GM19023 (cell line): ENCODE results near the gene CAPS.
A peak's percentile ranks its signal among the peaks of the same experiment; 100 is the strongest.

ENCODE experiments used
- ATAC-seq: cut with Tn5 transposase; IDR thresholded peaks from one replicate; pipeline ENCODE4 v1.9.1; 2021; ENCODE audit warnings: mild to moderate bottlenecking, moderate library complexity; ENCODE audit not compliant: unreplicated experiment

CAPS gene

DNA sequence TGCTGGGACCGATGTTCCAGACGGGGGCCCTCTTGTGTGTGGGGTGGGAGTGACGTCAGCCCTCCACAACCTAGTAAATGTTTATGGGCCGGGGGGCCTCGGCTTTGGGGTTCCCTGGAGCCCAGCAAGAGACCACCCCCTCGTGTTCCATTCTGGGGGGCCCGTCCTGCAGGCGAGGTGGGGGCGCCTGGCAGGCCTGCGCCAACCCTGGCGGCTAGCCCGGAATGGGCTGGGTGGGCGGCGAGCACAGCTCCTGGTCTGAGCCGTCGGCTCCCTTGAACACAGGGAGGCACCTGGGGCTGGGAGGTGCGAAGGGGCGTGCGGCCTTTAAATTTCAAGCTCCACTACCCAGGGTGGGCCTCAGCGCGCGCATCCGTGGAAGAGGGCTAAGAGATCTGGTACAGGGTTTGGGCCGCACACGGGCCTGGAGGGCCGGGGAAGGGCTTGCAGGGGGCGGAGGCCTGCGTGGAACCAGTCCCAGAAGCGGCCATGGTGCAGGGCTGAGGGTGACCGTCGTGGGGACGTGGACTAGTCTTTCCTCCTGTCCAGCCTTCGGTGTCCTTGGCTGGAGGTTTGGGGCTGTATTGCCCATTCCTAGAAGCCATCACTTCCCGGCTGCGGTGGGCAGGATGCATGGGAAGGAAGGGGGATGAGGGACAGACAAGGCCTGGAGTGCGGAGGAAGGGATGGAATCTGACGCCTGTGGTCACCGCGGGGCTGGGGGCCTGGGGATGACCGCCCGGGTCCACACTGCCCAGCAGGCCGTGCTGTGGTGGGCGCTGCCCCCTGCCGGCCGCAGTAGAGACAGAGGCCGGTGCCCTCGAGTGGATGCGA, 21.9 kb upstream of the CAPS start:
- no peak for ATAC-seq

DNA sequence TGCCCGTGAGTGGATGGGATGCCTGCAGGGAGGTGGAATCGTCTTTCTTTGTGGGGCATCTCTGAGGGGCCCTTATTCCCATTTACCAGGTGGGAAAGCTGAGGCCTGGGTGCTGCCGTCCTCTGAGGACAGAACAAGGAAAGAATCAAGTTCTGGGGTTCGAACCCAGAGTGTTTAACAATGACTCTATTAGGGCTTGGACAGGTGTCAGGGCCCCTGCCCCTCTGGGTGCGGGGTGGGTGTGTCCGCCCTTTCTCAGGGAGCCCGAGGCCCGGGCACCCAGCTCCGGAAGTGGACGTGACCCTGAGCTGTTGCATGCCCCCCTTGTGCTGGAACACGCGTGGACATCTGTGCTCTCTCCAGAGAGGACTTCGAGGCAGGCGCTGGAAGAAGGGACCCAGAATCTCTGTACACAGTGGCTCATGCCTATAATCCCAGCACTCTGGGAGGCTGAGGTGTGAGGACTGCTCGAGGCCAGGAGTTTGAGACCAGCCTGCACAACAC, 21.2 kb upstream of the CAPS start:
- ATAC-seq, result no peak

DNA sequence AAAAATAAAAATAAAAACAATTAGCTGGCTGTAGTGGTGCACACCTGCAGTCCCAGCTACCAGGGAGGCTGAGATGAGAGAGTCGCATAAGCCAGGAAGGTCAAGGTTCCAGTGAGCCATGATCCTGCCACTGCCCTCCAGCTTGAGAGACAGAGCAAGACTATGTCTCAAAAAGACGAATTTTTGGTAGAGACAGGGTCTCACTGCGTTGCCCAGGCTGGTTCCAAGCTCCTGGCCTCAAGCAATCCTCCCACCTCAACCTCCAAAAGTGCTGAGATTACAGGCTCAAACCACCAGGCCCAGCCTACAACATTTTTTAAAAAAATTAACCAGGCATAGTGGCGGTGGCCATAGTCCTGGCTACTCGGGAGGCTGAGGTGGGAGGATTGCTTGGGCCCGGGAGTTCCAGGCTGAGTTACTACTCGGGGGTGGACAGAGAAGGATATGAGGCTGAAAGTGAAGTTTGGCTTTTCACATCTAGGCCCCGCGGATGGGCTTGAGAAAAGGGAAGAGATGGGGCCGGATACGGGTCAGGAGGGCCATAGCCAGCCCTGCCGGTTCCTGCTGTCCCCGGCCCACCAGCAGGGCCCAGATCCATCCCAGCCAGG, 20.7 kb upstream of the CAPS start:
- no peak for ATAC-seq

DNA sequence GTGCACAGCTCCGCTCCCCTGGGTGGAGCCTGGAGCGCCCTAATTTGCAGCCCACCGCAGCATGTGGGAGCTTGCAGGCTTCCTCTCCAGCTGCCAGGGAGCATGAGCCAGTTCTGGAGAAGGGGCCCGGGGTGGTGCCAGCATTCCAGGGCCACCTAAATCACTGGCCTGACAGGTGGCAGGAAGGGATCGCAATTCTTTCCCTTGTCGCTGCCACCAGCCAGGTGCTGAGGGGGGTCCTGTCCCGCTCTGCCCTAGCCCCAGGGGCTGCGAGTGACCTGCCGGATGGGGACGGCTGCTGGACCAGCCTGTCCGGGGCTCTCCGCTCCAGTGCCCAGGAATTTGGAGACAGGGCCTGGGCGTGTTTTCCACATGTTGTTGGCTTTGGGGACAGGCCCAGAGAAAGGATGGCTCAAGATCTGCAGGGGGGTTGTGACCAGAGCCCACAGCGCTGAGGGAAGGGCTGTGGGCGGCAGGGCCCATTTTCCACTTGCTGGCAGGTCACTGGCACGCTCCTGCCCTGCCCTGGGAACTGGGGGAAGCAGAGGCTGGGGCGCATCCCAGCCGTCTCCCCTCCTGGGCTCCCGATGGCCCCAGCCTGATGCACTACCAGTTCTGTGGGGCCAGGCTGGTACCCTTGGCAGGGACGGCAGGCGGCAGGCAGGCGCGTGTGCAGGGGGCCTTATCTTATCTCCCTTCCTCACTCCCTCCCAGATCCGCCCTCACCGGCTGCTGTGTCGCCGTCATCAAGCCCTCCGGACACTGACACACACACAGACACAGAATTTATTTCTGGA, 19.9 kb upstream of the CAPS start:
- no peak for ATAC-seq

DNA sequence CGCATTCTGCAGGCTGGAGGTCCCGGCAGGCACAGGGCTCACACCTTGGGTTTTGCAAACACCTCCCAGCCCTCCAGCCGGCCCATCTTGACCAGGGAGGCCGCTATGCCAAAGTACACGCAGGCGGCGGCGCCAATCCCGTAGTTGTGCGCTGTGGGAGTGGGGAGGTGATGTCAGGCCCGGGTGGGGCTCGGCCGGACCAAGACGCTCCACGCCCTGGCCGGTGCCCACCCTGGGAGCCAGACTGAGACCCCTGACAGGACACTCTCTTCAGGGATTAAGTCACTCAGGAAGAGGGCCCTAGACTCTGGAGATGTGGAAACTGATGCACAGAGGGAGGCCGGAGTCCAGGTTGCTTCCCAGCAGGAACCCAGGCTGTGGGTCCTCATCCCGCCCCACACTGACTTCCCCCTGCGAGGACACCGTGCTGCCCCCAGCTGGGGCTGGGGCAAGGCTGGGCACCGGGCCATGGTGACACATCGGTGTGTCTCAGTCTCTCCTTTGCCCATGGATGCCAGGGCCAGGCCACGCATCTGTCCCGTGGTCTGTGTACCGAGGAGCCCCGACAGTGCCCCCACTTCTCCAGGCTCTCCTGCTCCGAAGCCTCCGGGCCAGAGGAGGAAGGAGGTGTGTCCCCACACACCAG, 19.2 kb upstream of the CAPS start:
- ATAC-seq, result no peak

DNA sequence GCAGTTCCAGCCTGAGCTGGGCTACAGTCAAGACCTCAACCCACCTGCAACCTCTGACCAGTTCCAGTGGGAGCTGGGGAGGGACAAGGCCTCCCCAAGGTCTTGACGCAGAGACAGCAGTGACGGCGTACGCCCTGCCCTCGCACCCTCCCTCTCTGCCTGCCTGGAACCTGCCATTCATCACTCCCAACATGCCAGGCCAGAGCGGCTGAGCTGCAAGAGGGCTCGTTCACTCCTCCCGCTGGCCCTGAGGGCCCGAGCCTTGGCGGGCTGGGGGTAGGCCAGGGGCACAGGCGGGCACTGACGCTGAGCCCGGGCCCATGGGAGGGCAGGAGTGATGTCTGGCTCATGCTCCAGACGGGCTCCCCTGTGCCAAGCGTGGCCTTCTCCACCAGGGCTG, 18.6 kb upstream of the CAPS start:
- no peak for ATAC-seq

DNA sequence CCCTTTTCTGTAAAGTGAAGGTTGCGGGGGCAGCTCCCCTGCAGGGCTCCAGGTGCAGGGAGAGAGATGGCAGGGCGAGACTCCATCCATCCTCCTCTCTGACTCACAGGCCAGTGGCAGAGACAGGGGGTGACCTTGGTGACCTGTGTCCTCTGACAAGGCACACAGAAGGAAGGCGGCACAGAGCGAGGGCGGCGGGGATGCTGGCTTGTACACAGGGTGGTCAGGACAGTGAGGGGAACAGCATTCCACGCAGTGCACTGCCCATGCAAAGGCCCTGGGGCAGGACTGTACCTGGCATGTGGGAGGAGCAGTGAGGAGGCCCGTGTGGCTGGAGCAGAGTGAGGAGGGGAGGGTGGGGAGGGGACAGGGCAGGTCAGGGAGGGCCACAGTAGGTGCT, 18.2 kb upstream of the CAPS start:
- ATAC-seq, result no peak

DNA sequence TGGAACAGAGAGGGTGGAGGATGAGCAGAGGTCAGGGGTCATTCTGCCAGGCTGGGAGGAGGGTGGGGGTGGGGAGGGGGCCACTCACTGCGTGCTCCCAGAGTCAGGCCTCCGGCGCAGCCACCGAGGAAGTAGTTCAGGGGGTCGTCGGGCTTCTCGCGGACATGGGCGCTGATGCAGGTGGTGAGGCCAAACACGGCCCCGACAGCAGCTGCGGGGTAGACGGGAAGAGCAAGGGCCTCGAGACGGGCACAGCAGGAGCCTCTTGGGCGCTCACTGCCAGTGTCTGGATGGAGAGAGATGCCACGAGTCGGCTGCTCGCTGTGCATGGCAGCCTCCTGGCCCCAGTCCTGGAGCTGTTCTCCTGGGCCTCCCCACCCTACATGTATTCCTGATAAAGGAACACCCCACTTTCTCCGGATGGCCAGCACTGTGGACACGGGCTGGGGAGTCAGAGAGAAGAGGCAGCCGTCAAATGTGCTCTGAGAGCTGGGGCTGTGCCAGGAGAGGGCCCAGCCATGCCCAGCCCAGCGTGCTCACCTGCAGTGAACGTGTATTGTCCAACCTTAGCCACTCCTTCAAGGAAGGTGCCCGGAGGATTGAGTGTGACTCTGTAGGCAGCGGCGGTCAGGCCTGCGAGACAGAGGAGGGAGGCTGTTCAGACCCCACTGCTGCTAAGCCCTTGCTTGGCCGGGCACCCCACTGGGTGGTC, 17.5 kb upstream of the CAPS start:
- no peak for ATAC-seq

DNA sequence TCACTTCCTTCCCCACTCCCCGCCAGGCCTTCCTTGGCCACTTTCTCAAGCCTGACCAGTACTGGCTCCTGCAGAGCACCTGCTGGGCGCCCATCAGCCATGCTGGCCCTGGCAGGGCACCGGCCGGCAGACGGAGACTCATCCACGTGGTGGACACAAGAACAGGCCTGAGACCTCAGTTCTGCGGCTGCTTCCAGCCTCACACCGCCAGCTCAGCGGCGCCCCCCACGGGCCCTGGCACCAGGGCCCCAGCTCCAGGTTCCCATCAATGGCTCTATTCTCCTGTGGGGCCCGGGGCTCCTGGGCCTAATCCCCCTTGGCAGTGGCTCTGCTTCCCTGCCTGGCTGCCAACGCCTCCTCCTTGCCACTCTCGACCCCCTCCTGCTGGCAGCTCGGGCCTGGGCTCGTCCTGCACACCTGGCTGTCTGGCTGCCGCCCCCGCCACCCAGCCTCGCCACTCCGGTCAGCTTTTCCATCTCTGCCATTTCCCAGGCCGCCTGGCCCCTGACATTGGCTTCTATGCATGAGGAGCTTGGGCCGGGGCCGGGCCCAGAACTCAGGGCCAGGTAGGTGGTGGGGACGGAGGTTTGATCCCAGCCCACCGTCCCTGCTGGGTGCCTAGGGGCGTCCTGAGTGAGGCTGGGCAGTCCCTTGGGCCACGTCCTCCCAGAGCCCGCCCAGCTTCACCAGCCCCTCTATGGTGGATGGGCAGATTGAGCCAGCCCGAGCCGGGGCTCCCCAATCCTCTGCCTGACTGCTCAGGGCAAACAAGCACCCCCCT, 16.7 kb upstream of the CAPS start:
- ATAC-seq, result no peak

DNA sequence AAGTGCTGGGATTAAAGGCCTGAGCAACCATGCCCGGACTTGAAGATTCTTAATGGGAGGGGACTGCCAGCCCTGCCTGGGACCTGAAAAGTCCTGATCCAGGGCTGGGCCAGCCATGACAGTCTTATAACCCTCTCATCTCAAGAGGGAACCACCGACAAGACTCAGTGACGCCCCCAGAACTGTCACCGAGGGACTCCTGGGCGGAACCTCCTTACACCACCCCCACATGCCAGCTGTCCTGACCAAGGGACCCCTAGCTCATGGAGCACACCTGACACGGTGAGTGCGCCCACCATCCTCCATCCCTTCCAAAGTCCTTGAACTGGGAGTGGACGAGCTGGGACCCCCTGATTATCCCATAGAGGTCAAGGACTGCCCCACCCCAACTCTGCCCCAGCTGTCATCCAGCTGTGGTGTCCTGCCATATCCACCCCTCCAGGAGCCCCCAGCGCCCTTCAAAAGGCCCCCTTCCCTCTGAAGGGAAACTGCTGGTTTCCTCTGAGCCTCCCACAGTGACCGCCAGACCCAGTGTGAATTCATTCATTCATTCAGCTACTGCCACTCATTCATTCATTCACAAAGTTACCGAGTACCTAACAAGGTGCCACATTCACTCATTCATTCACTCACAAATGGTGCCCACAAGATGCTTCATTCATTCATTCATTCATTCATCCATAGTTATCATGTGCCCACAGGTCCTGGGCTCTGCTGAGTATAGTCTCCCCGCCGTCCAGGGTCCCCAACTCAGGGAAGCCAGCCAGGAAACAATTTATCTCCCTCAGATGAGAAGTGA, 14.1 kb upstream of the CAPS start:
- ATAC-seq, result no peak

DNA sequence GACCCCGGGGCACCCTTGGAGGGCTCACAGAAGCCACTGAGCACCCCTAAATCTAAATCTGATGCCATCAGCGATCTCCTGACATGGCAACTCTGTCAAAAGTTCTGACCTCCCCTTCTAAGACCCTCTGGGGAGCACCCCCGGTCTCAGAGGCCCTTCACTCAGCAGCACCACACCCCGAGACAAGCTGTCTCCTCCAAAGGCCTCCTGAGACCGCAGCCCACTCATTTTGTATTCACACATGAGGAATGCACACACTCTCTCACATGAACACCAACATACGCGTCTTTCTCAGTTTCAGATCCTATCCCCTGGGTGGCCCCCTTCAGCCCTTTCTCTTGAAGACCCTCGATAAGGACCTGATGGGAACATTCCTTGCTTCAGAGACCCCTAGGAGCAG, 13.1 kb upstream of the CAPS start:
- ATAC-seq, result no peak

DNA sequence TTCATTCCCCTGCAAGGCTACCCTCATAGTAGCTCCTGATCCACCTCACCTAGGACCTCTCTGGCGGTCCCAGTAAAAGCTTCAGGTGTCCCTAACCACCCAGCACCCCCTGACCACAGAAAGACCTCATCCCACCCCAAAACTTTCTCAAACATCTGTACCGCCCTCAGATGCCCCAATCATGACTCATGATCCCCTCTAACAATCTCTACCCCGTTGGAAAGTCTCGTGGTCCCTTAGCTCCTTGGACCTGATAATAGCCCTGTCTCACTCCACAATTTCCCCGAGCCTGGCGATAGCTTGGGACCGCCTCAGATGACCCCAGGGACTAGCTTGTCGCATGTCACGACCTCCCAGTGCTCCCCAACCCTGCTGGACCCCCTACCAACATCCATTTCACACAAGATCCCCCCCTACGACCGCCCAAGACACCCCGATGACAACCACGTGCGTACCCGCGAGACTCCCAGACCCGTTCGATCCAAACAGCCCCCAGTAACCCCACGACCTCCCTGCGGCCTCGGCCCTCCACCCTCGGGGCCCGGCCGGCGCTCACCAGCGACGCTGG, 10.9 kb upstream of the CAPS start:
- no peak for ATAC-seq

DNA sequence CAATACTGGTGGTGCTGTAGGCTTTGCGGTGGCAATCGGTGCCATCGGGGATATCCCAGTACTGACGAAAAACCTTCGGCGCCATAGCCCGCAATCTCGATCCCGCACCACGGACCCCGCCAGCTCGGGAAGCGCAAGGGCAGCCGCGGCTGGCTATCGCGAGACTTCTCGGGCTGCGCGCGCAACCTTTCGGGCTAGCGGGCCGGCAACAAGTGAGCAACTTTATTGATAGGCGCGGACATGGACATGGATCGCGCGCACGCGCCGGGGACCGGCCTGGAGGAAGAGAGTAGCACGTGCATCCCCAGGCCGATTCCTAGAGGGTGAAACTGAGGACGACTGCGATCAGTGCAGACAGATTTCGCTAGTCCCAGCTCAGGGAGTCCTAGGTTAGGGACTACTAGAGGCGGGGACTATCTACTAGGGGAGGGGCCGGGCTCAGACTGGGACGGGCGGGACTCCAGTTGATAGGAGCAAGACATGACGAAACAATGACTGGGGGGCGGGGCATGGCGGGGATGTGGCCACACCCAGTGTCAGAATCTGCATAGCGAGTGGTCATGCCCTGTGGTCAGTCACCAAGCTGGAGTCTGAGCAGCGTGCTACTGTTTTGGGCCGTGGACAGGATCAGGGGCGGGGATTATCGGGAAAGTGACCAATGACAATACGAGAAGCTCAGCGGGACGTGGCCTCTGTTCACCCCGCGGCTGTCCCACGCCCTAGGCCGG, 10.3 kb upstream of the CAPS start, which contains the start of gene NDUFA11:
Gene NDUFA11 (minus strand): TSS at position 167 of the 728 bp plus-strand sequence. CDS start 82 bp downstream, at position 85.
- peak; percentile 36 for ATAC-seq

DNA sequence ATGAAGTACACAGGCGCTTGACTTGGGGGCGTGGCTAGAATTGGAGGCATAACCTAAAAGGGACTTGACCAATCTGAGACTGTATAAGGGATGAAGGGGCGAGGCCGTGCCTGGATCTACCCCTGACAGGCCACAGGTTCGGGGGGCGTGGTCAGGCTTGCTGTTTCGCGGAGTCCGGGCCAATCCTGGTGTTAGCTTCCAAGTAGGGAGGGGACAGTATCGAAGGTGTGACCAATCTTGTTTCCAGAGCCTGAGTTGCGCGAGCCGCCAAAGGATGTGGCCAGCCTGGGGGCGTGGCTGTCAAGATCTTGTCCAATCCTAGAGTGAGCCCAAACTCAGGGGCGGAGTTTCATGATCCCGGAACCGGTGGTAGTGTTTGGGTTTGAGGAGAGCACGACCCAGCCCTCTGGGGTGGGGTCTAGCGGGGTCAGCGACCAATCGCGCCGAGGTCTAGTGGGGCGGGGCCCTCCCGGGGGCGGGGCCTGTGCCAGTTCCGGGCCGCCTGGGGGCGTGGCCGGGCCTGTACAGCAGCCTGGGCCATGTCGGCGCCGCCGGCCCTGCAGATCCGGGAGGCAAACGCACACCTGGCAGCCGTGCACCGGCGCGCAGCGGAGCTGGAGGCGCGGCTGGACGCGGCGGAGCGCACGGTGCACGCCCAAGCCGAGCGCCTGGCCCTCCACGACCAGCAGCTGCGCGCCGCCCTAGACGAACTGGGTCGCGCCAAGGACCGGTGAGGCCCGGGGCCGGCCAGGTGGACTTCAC, 9.5 kb upstream of the CAPS start, which contains the start of gene VMAC:
Gene VMAC (plus strand): TSS at position 521 of the 762 bp plus-strand sequence. CDS start 19 bp downstream, at position 540.
- ATAC-seq, result peak; percentile 79

DNA sequence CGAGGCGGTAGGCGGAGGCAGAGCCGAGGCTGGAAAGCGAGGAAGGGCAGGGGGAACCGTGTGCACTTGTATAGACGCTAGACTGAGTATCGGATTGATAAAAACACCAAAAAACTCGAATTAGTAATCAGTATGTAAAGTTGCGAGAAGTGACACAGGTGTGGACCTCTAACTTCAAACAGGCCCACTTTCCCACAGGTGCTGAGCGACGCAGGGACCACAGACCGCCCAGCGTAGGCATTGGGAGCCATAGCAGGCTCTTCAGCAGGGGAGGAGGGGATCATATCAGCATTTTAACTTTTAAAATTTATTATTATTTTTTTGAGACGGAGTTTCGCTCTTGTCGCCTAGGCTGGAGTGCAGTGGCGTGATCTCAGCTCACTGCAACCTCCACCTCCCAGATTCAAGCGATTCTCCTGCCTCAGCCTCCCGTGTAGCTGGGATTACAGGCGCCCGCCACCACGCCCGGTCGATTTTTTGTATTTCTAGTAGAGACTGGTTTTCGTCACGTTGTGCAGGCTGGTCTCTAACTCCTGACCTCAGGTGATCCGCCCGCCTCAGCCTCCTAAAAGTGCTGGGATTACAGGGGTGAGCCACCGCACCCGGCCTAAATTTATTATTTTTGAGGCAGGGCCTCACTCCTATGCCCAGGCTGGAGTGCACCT, 8.8 kb upstream of the CAPS start:
- no peak for ATAC-seq

DNA sequence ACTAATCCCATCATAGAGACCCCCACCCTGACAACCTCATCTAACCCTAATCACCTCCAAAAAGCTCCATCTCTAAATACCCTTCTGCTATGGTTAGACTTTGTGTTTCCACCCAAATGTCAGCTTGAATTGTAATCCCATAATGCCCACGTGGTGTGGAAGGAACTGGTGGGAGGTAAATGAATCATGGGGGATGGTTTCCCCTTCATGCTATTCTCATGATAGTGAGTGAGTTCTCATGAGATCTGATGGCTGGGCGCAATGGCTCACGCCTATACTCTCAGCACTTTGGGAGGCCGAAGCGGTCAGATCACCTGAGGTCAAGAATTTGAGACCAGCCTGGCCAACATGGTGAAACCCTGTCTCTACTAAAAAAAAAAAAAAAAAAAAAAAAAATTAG, 6.8 kb upstream of the CAPS start:
- no peak for ATAC-seq
